Measurements from ENCODE around the gene RIMS1. TPM values are rescaled to one million over a fixed set of nuclear protein-coding genes. Genes with fewer than 3 reads are reported as not detected.

RIMS1 gene
- total and polyA plus RNA-seq, 9 of the 15 experiments (the other 6 are each of a cell fraction or from before 2014, with no cell fraction given): not detected

GRCh38 chr6:72035966-72036365 lies 149.6 kb downstream of the RIMS1 start (continued):
- TF ChIP-seq, protein P1, sequence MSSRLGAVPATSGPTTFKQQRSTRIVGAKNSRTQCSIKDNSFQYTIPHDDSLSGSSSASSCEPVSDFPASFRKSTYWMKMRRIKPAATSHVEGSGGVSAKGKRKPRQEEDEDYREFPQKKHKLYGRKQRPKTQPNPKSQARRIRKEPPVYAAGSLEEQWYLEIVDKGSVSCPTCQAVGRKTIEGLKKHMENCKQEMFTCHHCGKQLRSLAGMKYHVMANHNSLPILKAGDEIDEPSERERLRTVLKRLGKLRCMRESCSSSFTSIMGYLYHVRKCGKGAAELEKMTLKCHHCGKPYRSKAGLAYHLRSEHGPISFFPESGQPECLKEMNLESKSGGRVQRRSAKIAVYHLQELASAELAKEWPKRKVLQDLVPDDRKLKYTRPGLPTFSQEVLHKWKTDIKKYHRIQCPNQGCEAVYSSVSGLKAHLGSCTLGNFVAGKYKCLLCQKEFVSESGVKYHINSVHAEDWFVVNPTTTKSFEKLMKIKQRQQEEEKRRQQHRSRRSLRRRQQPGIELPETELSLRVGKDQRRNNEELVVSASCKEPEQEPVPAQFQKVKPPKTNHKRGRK (tag; IDR thresholded peaks at IDR 0.05): no peak
- TF ChIP-seq HNRNPK (IDR thresholded peaks at IDR 0.05; ENCODE audit: low read depth, low read length, poor library complexity, severe bottlenecking): no peak
- TF ChIP-seq, protein P2, sequence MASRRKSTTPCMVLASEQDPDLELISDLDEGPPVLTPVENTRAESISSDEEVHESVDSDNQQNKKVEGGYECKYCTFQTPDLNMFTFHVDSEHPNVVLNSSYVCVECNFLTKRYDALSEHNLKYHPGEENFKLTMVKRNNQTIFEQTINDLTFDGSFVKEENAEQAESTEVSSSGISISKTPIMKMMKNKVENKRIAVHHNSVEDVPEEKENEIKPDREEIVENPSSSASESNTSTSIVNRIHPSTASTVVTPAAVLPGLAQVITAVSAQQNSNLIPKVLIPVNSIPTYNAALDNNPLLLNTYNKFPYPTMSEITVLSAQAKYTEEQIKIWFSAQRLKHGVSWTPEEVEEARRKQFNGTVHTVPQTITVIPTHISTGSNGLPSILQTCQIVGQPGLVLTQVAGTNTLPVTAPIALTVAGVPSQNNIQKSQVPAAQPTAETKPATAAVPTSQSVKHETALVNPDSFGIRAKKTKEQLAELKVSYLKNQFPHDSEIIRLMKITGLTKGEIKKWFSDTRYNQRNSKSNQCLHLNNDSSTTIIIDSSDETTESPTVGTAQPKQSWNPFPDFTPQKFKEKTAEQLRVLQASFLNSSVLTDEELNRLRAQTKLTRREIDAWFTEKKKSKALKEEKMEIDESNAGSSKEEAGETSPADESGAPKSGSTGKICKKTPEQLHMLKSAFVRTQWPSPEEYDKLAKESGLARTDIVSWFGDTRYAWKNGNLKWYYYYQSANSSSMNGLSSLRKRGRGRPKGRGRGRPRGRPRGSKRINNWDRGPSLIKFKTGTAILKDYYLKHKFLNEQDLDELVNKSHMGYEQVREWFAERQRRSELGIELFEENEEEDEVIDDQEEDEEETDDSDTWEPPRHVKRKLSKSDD (conservative IDR thresholded peaks at IDR 0.05; ENCODE audit: low read length): no peak
- TF ChIP-seq PHF8 (IDR thresholded peaks at IDR 0.05; ENCODE audit: borderline replicate concordance, low read length): no peak
- no peak for TF ChIP-seq MCM5 (IDR thresholded peaks at IDR 0.05; ENCODE audit: low read depth)
- TF ChIP-seq PBX2 (CRISPR knock-in tag; IDR thresholded peaks at IDR 0.05; ENCODE audit: low read depth): no peak
- no peak for TF ChIP-seq PBX2 (tag; conservative IDR thresholded peaks at IDR 0.05; ENCODE audit: low read depth)
- TF ChIP-seq ZNF165 (CRISPR knock-in tag; IDR thresholded peaks at IDR 0.05; ENCODE audit: borderline replicate concordance): no peak
- TF ChIP-seq FOXK1 (CRISPR knock-in tag; IDR thresholded peaks at IDR 0.05; ENCODE audit: borderline replicate concordance): no peak
- TF ChIP-seq HDAC1 (IDR thresholded peaks at IDR 0.05): no peak
- no peak for TF ChIP-seq NFE2 (IDR thresholded peaks at IDR 0.05; ENCODE audit: low read depth)
- no peak for TF ChIP-seq TCF3 (CRISPR knock-in tag; IDR thresholded peaks at IDR 0.05)
- no peak for TF ChIP-seq FOS (IDR thresholded peaks at IDR 0.05; ENCODE audit: extremely low read depth, insufficient read length)
- no peak for TF ChIP-seq POLR2G (IDR thresholded peaks at IDR 0.05; ENCODE audit: low read depth, low read length)
